Activated T-cell treated with anti-CD3 and anti-CD28 coated beads, Interleukin-2, amount 50 U/mL, for 48 hours (primary cell): ENCODE data around the gene TENM4.
"Not testable (repeated sequence)": the region's sequence is repeated elsewhere in the genome, so short reads cannot be mapped to it uniquely, and the experiment has no call there.

Source experiments
- DNase-seq, 2 experiments: peaks; one replicate each; pipeline ENCODE4 v3.0.0-alpha.2; 2020

TENM4 gene

GRCh38 chr11:79199729-79200354 is 241.0 kb downstream of the TENM4 start:
- DNase-seq = no peak

GRCh38 chr11:79198898-79199250 is 242.0 kb downstream of the TENM4 start:
- DNase-seq = no peak

GRCh38 chr11:79198203-79198897 is 242.5 kb downstream of the TENM4 start:
- no peak for DNase-seq

GRCh38 chr11:79196950-79197349 is 243.9 kb downstream of the TENM4 start:
- no peak for DNase-seq

GRCh38 chr11:79195209-79195608 is 245.6 kb downstream of the TENM4 start:
- no peak for DNase-seq

- no peak for DNase-seq
Observed at GRCh38 chr11:79193663-79194310, 247.0 kb downstream of the TENM4 start.

GRCh38 chr11:79192836-79193235 is 248.0 kb downstream of the TENM4 start:
- no peak for DNase-seq

- not testable (repeated sequence) for DNase-seq
Observed at GRCh38 chr11:79191716-79192115, 249.1 kb downstream of the TENM4 start.

GRCh38 chr11:79190553-79190952 is 250.3 kb downstream of the TENM4 start:
- DNase-seq = not testable (repeated sequence)

- DNase-seq = no peak
Observed at GRCh38 chr11:79189601-79190000, 251.2 kb downstream of the TENM4 start.

- no peak for DNase-seq
Observed at GRCh38 chr11:79189055-79189454, 251.8 kb downstream of the TENM4 start.

GRCh38 chr11:79186669-79187068 is 254.2 kb downstream of the TENM4 start:
- DNase-seq = no peak

GRCh38 chr11:79185351-79185750 is 255.5 kb downstream of the TENM4 start:
- no peak for DNase-seq

GRCh38 chr11:79184285-79184684 is 256.5 kb downstream of the TENM4 start:
- DNase-seq = no peak

GRCh38 chr11:79182794-79183193 is 258.0 kb downstream of the TENM4 start:
- DNase-seq = no peak

GRCh38 chr11:79179087-79179486 is 261.7 kb downstream of the TENM4 start:
- no peak for DNase-seq

GRCh38 chr11:79174045-79175008 is 266.5 kb downstream of the TENM4 start:
- DNase-seq = no peak

- no peak for DNase-seq
Observed at GRCh38 chr11:79173615-79174014, 267.2 kb downstream of the TENM4 start.

GRCh38 chr11:79170321-79170720 is 270.5 kb downstream of the TENM4 start:
- no peak for DNase-seq

GRCh38 chr11:79168530-79169110 is 272.2 kb downstream of the TENM4 start:
- no peak for DNase-seq

GRCh38 chr11:79167510-79168188 is 273.2 kb downstream of the TENM4 start:
- DNase-seq = no peak

- DNase-seq = no peak
Observed at GRCh38 chr11:79165908-79166307, 274.9 kb downstream of the TENM4 start.
